HTR-8/SVneo (cell line): ENCODE data around the gene SPOCK1.
"Not testable (repeated sequence)": the region's sequence is repeated elsewhere in the genome, so short reads cannot be mapped to it uniquely, and the experiment has no call there.

Source experiments
- DNase-seq: peaks from one replicate; pipeline ENCODE4 v3.0.0; 2011; ENCODE audit warnings: low spot score, mixed read lengths; ENCODE audit not compliant: insufficient read length
- FAIRE-seq: peaks from 2 replicates; lab custom pipeline; 2011; peaks lifted over from hg19 to GRCh38; lab: Jason Lieb, UNC

The SPOCK1 gene

GRCh38 chr5:137403869-137404268 is 95.3 kb downstream of the SPOCK1 start:
- no peak for FAIRE-seq
- no peak for DNase-seq

GRCh38 chr5:137402436-137403187 is 96.5 kb downstream of the SPOCK1 start:
- FAIRE-seq: no peak
- DNase-seq: no peak

- FAIRE-seq (no peak), DNase-seq (no peak)
Measured at GRCh38 chr5:137401946-137402345, 97.2 kb downstream of the SPOCK1 start.

GRCh38 chr5:137400571-137400970 is 98.6 kb downstream of the SPOCK1 start:
- no peak for DNase-seq
- FAIRE-seq: no peak

- no peak for FAIRE-seq
Measured at GRCh38 chr5:137399911-137400310, 99.2 kb downstream of the SPOCK1 start.

GRCh38 chr5:137398751-137399150 is 100.4 kb downstream of the SPOCK1 start:
- DNase-seq (no peak), FAIRE-seq (no peak)

More at GRCh38 chr5:137399911-137400310, 99.2 kb downstream of the SPOCK1 start:
- DNase-seq: no peak

GRCh38 chr5:137398154-137398553 is 101.0 kb downstream of the SPOCK1 start:
- DNase-seq (no peak), FAIRE-seq (no peak)

GRCh38 chr5:137395011-137395755 is 103.9 kb downstream of the SPOCK1 start:
- DNase-seq (peak; percentile 14), FAIRE-seq (peak; percentile 20)

GRCh38 chr5:137394380-137394779 is 104.7 kb downstream of the SPOCK1 start:
- no peak for FAIRE-seq
- no peak for DNase-seq

GRCh38 chr5:137393196-137393993 is 105.7 kb downstream of the SPOCK1 start:
- DNase-seq: no peak
- no peak for FAIRE-seq

GRCh38 chr5:137392261-137392660 is 106.9 kb downstream of the SPOCK1 start:
- FAIRE-seq (no peak), DNase-seq (no peak)

GRCh38 chr5:137391044-137391443 is 108.1 kb downstream of the SPOCK1 start:
- not testable (repeated sequence) for DNase-seq, FAIRE-seq

GRCh38 chr5:137389042-137389441 is 110.1 kb downstream of the SPOCK1 start:
- DNase-seq (no peak), FAIRE-seq (no peak)

- no peak for FAIRE-seq
- no peak for DNase-seq
Measured at GRCh38 chr5:137385064-137385463, 114.1 kb downstream of the SPOCK1 start.

GRCh38 chr5:137383909-137384308 is 115.2 kb downstream of the SPOCK1 start:
- FAIRE-seq (no peak), DNase-seq (no peak)

- FAIRE-seq (no peak), DNase-seq (no peak)
Measured at GRCh38 chr5:137381555-137381954, 117.6 kb downstream of the SPOCK1 start.

GRCh38 chr5:137379555-137380286 is 119.4 kb downstream of the SPOCK1 start:
- no peak for FAIRE-seq

GRCh38 chr5:137375741-137376526 is 123.2 kb downstream of the SPOCK1 start:
- FAIRE-seq (no peak), DNase-seq (no peak)

More at GRCh38 chr5:137379555-137380286, 119.4 kb downstream of the SPOCK1 start:
- no peak for DNase-seq

GRCh38 chr5:137374110-137374714 is 124.9 kb downstream of the SPOCK1 start:
- DNase-seq (no peak), FAIRE-seq (no peak)
